GM06990 (cell line): Measurements from ENCODE around the gene EML6.
"Not testable (repeated sequence)": the region's sequence is repeated elsewhere in the genome, so short reads cannot be mapped to it uniquely, and the experiment has no call there.

ENCODE experiments used
- DNase-seq: peaks from one replicate; pipeline ENCODE4 v3.0.0-alpha.2; 2011; ENCODE audit not compliant: insufficient read length; ENCODE audit errors: extremely low read depth
- H3K27me3 ChIP-seq: replicated peaks from 2 replicates; pipeline ENCODE4 v1.6.0; 2011; ENCODE audit warnings: low read length; ENCODE audit not compliant: control insufficient read depth, insufficient read depth
- H3K36me3 ChIP-seq: 2 replicates; pipeline ENCODE4 v1.5.1; 2011; ENCODE audit warnings: low read length; ENCODE audit not compliant: control insufficient read depth, insufficient read depth
- H3K4me3 ChIP-seq: replicated peaks from 2 replicates; pipeline ENCODE4 v1.5.1; 2011; ENCODE audit warnings: low read depth, mild to moderate bottlenecking, control low read depth, low read length
- TF ChIP-seq, protein P1 (sequence below): IDR thresholded peaks from 2 replicates; pipeline ENCODE4 v1.5.1; 2011; ENCODE audit warnings: low read length, control low read depth, mild to moderate bottlenecking, inconsistent platforms; ENCODE audit not compliant: insufficient read depth, poor library complexity, severe bottlenecking

The EML6 gene

DNA sequence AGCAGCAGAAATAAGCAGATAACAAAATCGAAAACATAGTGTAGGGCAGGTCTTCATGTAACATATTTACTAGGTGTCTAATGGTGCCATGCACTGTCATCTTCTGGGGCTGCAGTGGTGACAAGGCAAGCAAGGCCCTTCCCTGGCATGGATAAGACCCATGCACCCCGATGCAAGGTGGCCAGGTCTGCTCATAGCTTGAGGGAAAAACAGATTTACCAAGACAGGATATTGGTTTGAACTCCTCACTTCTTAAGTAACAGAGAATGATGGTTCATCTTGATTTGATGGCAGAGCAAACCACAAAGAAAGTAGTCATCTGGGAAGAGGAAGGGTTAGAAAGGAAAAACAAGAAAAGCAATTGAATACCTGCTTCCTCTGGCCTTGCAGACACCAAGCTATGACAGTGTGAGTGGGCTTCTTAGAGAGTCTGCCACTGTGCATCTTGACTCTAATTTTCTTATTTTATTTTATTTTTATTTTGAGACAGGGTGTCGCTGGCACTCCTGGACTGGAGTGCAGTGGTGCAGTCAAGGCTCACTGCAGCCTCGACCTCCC lies 35.8 kb upstream of the EML6 start:
- Histone ChIP-seq H3K4me3 (no peak overlapping the region), H3K36me3 (no peaks in the 10 kb centered on the region), H3K27me3 (no peaks in the 10 kb centered on the region)
- DNase-seq: no peak
- TF ChIP-seq, protein P1, sequence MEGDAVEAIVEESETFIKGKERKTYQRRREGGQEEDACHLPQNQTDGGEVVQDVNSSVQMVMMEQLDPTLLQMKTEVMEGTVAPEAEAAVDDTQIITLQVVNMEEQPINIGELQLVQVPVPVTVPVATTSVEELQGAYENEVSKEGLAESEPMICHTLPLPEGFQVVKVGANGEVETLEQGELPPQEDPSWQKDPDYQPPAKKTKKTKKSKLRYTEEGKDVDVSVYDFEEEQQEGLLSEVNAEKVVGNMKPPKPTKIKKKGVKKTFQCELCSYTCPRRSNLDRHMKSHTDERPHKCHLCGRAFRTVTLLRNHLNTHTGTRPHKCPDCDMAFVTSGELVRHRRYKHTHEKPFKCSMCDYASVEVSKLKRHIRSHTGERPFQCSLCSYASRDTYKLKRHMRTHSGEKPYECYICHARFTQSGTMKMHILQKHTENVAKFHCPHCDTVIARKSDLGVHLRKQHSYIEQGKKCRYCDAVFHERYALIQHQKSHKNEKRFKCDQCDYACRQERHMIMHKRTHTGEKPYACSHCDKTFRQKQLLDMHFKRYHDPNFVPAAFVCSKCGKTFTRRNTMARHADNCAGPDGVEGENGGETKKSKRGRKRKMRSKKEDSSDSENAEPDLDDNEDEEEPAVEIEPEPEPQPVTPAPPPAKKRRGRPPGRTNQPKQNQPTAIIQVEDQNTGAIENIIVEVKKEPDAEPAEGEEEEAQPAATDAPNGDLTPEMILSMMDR: no peak

- TF ChIP-seq, protein P1: no peak
- Histone ChIP-seq H3K4me3 (no peak overlapping the region), H3K36me3 (no peaks in the 10 kb centered on the region), H3K27me3 (no peaks in the 10 kb centered on the region)
- no peak for DNase-seq
These were observed 31.9 kb upstream of the EML6 start for GRCh38 chr2:54691445-54692135.

DNA sequence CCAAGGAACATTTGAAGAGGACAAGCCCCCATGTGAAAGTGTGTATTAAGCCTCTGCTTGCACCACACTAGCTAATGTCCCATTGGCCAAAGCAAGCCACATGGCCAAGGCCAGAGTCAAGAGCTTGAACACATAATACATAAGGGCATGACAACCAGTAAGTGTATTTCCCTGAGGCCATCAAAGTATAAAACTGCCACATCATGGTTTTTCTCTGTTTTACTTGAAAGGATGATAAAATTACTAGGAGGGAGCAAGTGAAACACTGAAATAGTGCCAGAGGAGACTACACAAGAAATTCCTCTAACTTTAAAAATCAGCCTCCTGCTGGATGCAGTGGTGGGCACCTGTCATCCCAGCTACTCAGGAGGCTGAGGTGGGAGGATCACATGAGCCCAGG lies 30.9 kb upstream of the EML6 start:
- TF ChIP-seq, protein P1: no peak
- no peak for DNase-seq
- H3K27me3 ChIP-seq: no peaks in the 10 kb centered on the region
- no peak overlapping the region for H3K4me3 ChIP-seq
- H3K36me3 ChIP-seq: no peaks in the 10 kb centered on the region

DNA sequence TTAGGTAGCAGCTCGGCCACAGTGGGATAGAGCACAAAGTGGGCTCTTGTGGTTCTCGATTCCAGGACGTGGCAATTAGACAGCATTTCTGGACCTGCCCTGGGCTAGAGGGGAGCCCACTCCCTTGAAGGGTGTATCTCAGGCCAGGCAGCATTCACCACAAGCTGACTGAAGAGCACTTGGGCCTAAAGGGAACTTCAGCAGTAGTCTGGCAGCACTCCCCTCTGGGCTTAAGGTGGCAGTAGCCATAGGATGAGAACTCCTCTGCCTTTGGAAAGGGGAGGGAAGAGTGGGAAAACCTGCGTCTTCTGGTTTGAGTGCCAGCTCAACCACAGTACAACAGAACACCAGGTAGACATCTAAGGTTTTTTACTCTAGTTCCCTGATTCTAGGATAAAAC lies 28.1 kb upstream of the EML6 start:
- TF ChIP-seq, protein P1: no peak
- Histone ChIP-seq H3K4me3 (no peak overlapping the region), H3K27me3 (no peaks in the 10 kb centered on the region), H3K36me3 (no peaks in the 10 kb centered on the region)
- no peak for DNase-seq

- Histone ChIP-seq H3K36me3 (no peaks in the 10 kb centered on the region), H3K4me3 (no peak overlapping the region), H3K27me3 (no peaks in the 10 kb centered on the region)
- DNase-seq: no peak
- TF ChIP-seq, protein P1: no peak
These were observed 25.5 kb upstream of the EML6 start for GRCh38 chr2:54697934-54698333.

- H3K27me3 ChIP-seq, DNase-seq, H3K36me3 ChIP-seq, H3K4me3 ChIP-seq: not testable (repeated sequence)
These were observed 24.5 kb upstream of the EML6 start for GRCh38 chr2:54698926-54699325.
